ENCODE data around the gene CACNA1F. TPM values are rescaled to one million over a fixed set of nuclear protein-coding genes. Genes with fewer than 3 reads are reported as not detected.

The CACNA1F gene
- total RNA-seq, 1 experiment from 2014 or later = not detected

- H3K36me3 ChIP-seq (ENCODE audit: insufficient read depth, low read length, poor library complexity, severe bottlenecking) = no peaks in the 10 kb centered on the region
- intact Hi-C loops (cut with micrococcal nuclease; ENCODE audit: unreplicated experiment) = no loop called here
- no peak overlapping the region for H3K4me3 ChIP-seq (ENCODE audit: low read depth, low read length, poor library complexity, severe bottlenecking)
- H3K27ac ChIP-seq (ENCODE audit: low read depth, low read length, poor library complexity, severe bottlenecking) = no peak overlapping the region
- no TSS peak for BruUV-seq (replicated peaks)
- no peaks in the 10 kb centered on the region for H3K4me1 ChIP-seq (ENCODE audit: insufficient read depth, low read length, poor library complexity, severe bottlenecking)
- TF ChIP-seq, protein P1, sequence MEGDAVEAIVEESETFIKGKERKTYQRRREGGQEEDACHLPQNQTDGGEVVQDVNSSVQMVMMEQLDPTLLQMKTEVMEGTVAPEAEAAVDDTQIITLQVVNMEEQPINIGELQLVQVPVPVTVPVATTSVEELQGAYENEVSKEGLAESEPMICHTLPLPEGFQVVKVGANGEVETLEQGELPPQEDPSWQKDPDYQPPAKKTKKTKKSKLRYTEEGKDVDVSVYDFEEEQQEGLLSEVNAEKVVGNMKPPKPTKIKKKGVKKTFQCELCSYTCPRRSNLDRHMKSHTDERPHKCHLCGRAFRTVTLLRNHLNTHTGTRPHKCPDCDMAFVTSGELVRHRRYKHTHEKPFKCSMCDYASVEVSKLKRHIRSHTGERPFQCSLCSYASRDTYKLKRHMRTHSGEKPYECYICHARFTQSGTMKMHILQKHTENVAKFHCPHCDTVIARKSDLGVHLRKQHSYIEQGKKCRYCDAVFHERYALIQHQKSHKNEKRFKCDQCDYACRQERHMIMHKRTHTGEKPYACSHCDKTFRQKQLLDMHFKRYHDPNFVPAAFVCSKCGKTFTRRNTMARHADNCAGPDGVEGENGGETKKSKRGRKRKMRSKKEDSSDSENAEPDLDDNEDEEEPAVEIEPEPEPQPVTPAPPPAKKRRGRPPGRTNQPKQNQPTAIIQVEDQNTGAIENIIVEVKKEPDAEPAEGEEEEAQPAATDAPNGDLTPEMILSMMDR (conservative IDR thresholded peaks at IDR 0.05; ENCODE audit: low read depth, low read length) = no peak
- no peak for TF ChIP-seq EZH2 (IDR thresholded peaks at IDR 0.05; ENCODE audit: borderline replicate concordance, low read depth, low read length, poor library complexity, severe bottlenecking)
- H3K27me3 ChIP-seq (replicated peaks; ENCODE audit: insufficient read depth, low read depth, low read length, poor library complexity) = no peaks in the 10 kb centered on the region
- DNase-seq (ENCODE audit: low spot score) = no peak
- ChIA-PET POLR2A (ENCODE audit: low non-redundant PET) (interaction anchor here (0.6 kb wide), 1 partner anchor 13 kb away, joined by 3 read pairs; no protein-coding TSS in a partner anchor), CTCF (no interaction called here)
- no peaks in the 10 kb centered on the region for H3K9me3 ChIP-seq (ENCODE audit: low read depth, low read length, poor library complexity, severe bottlenecking)
These were observed 18.7 kb downstream of the CACNA1F start for GRCh38 chrX:49214416-49214815.

DNA sequence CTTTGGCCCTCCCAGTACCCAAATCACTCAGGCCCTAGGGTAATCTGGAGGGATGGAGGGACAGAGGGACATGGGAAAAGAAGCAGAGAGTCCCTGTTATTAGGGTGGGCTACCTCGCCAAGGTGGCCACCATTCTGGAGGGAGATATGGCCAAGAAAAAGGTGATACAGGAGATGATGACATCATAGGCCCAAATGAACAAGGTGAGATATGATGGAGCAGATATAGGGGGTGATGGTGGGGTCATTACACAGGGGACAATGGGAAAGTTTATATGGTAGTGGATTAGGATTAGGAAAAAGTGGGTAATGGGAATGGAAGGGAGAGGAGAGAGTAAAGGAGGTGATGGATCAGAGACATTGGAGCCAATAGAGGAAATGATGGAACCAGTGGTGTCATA, 20.3 kb downstream of the CACNA1F start:
- DNase-seq (ENCODE audit: low spot score) = no peak
- BruUV-seq (replicated peaks) = no TSS peak
- no peak overlapping the region for H3K4me3 ChIP-seq (ENCODE audit: low read depth, low read length, poor library complexity, severe bottlenecking)
- no peak overlapping the region for H3K27ac ChIP-seq (ENCODE audit: low read depth, low read length, poor library complexity, severe bottlenecking)
- intact Hi-C loops (cut with micrococcal nuclease; ENCODE audit: unreplicated experiment) = no loop called here
- CTCF ChIA-PET = no interaction called here
- no peaks in the 10 kb centered on the region for H3K36me3 ChIP-seq (ENCODE audit: insufficient read depth, low read length, poor library complexity, severe bottlenecking)
- POLR2A ChIA-PET (ENCODE audit: low non-redundant PET) = no interaction called here
- TF ChIP-seq EZH2 (IDR thresholded peaks at IDR 0.05; ENCODE audit: borderline replicate concordance, low read depth, low read length, poor library complexity, severe bottlenecking) = no peak
- TF ChIP-seq, protein P1 (conservative IDR thresholded peaks at IDR 0.05; ENCODE audit: low read depth, low read length) = no peak
- no peaks in the 10 kb centered on the region for H3K9me3 ChIP-seq (ENCODE audit: low read depth, low read length, poor library complexity, severe bottlenecking)
- H3K27me3 ChIP-seq (replicated peaks; ENCODE audit: insufficient read depth, low read depth, low read length, poor library complexity) = no peaks in the 10 kb centered on the region
- no peaks in the 10 kb centered on the region for H3K4me1 ChIP-seq (ENCODE audit: insufficient read depth, low read length, poor library complexity, severe bottlenecking)

- no peaks in the 10 kb centered on the region for H3K4me1 ChIP-seq (ENCODE audit: insufficient read depth, low read length, poor library complexity, severe bottlenecking)
- ChIA-PET POLR2A (ENCODE audit: low non-redundant PET) (no interaction called here), CTCF (no interaction called here)
- H3K36me3 ChIP-seq (ENCODE audit: insufficient read depth, low read length, poor library complexity, severe bottlenecking) = no peaks in the 10 kb centered on the region
- no peaks in the 10 kb centered on the region for H3K27me3 ChIP-seq (replicated peaks; ENCODE audit: insufficient read depth, low read depth, low read length, poor library complexity)
- DNase-seq (ENCODE audit: low spot score) = no peak
- no peak overlapping the region for H3K4me3 ChIP-seq (ENCODE audit: low read depth, low read length, poor library complexity, severe bottlenecking)
- H3K9me3 ChIP-seq (ENCODE audit: low read depth, low read length, poor library complexity, severe bottlenecking) = no peaks in the 10 kb centered on the region
- intact Hi-C loops (cut with micrococcal nuclease; ENCODE audit: unreplicated experiment) = no loop called here
- H3K27ac ChIP-seq (ENCODE audit: low read depth, low read length, poor library complexity, severe bottlenecking) = no peak overlapping the region
- TF ChIP-seq, protein P1 (conservative IDR thresholded peaks at IDR 0.05; ENCODE audit: low read depth, low read length) = no peak
- TF ChIP-seq EZH2 (IDR thresholded peaks at IDR 0.05; ENCODE audit: borderline replicate concordance, low read depth, low read length, poor library complexity, severe bottlenecking) = no peak
- no TSS peak for BruUV-seq (replicated peaks)
These were observed 20.9 kb downstream of the CACNA1F start for GRCh38 chrX:49212209-49212608.

Data from A673 (cell line).